IMR-90 (cell line): ENCODE results near the gene CMTM6.

Source experiments
- BHLHE40 ChIP-seq: fragments of 150-350 bp; IDR thresholded peaks from 2 replicates; pipeline ENCODE4 v1.6.1; 2016; ENCODE audit warnings: mild to moderate bottlenecking, low read depth, low read length
- CEBPB ChIP-seq: IDR thresholded peaks from 2 replicates; pipeline ENCODE4 v1.6.1; 2012; ENCODE audit warnings: low read depth, low read length, improper control_type of control experiment
- CHD1 ChIP-seq: IDR thresholded peaks from 2 replicates; pipeline ENCODE4 v1.6.1; 2012; ENCODE audit warnings: low read depth, low read length, improper control_type of control experiment
- CTCF ChIP-seq: conservative IDR thresholded peaks from 2 replicates; pipeline ENCODE4 v1.5.1; 2012; ENCODE audit warnings: mild to moderate bottlenecking, low read depth, low read length, improper control_type of control experiment
- FOS ChIP-seq: fragments of 150-350 bp; IDR thresholded peaks from 2 replicates; pipeline ENCODE4 v1.6.1; 2016; ENCODE audit warnings: low read depth, low read length
- MAFK ChIP-seq: IDR thresholded peaks from 2 replicates; pipeline ENCODE4 v1.6.1; 2012; ENCODE audit warnings: low read depth, low read length, improper control_type of control experiment
- MXI1 ChIP-seq: IDR thresholded peaks from 2 replicates; pipeline ENCODE4 v1.6.1; 2012; ENCODE audit warnings: low read depth, mild to moderate bottlenecking, low read length, moderate library complexity, borderline replicate concordance
- NFE2L2 ChIP-seq: fragments of 150-350 bp; IDR thresholded peaks from 2 replicates; pipeline ENCODE4 v1.6.1; 2016; ENCODE audit warnings: low read depth, mild to moderate bottlenecking, low read length
- POLR2A ChIP-seq: IDR thresholded peaks from 2 replicates; pipeline ENCODE4 v1.6.1; 2012; ENCODE audit warnings: mild to moderate bottlenecking, low read depth, low read length
- RAD21 ChIP-seq: IDR thresholded peaks from 2 replicates; pipeline ENCODE4 v1.6.1; 2012; ENCODE audit warnings: low read length, improper control_type of control experiment
- SMC3 ChIP-seq: fragments of 150-350 bp; IDR thresholded peaks from 2 replicates; pipeline ENCODE4 v1.6.1; 2016; ENCODE audit warnings: low read depth, mild to moderate bottlenecking, antibody characterized with exemption, low read length, moderate library complexity
- USF2 ChIP-seq: fragments of 150-350 bp; IDR thresholded peaks from 2 replicates; pipeline ENCODE4 v1.6.1; 2017; ENCODE audit warnings: mild to moderate bottlenecking, antibody characterized with exemption, low read length, low read depth

- no peak for TF ChIP-seq CTCF
- no peak for TF ChIP-seq MAFK
- no peak for TF ChIP-seq RAD21
- TF ChIP-seq USF2: no peak
- TF ChIP-seq POLR2A: no peak
- TF ChIP-seq SMC3: no peak
- no peak for TF ChIP-seq CEBPB
- TF ChIP-seq NFE2L2: no peak
- no peak for TF ChIP-seq MXI1
- TF ChIP-seq FOS: no peak
- TF ChIP-seq BHLHE40: no peak
- no peak for TF ChIP-seq CHD1
Observed at GRCh38 chr3:32437896-32438295, 64.8 kb downstream of the CMTM6 start.
